GM18867 (cell line): ENCODE results near the gene MTX3.

Source experiments
- ATAC-seq: cut with Tn5 transposase; IDR thresholded peaks from one replicate; pipeline ENCODE4 v1.9.1; 2021; ENCODE audit warnings: mild to moderate bottlenecking, moderate library complexity; ENCODE audit not compliant: unreplicated experiment

MTX3 gene

GRCh38 chr5:79984363-79984762 is 6.7 kb downstream of the MTX3 start:
- ATAC-seq, result no peak

- ATAC-seq, result no peak
Observed at GRCh38 chr5:79983618-79984017, 7.4 kb downstream of the MTX3 start.

DNA sequence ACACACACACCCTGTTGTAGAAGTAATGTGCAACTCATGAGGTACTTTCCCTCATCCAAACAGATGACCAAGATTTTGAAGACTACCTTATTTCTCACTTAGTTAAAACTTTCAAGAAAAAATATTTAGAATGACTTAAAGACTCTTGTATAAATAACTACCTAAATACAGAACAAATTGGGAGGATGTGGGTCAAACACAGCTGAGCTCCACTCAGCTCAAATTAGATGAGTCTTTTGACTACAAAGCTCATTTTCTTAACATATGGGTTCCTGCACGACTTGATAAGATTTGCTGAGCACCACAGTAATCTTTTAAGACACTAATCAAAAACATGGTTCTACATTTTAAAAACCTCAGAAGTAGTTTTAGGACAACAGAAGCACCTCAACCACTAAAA is 8.9 kb downstream of the MTX3 start:
- ATAC-seq, result no peak

GRCh38 chr5:79976759-79977515 is 14.1 kb downstream of the MTX3 start:
- ATAC-seq, result no peak

DNA sequence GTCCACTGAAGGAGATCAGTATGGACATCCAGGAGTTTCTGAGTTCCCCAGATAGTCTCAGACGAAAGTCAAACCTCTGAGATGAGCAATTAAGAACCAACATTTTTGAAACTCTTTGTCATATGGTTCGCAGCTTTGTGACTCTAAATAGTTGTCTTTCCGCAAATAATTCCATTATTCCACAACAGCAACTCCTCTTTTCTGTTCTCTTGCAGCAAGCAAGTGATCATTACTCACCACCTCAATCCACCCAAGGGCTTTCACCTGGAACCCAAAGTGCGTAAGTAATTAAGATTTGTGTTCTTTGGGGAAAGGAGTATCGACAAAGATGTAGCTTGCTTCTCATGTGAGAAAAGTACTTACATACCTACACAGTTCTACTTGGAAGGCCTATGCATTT is 15.6 kb downstream of the MTX3 start:
- ATAC-seq, result no peak

DNA sequence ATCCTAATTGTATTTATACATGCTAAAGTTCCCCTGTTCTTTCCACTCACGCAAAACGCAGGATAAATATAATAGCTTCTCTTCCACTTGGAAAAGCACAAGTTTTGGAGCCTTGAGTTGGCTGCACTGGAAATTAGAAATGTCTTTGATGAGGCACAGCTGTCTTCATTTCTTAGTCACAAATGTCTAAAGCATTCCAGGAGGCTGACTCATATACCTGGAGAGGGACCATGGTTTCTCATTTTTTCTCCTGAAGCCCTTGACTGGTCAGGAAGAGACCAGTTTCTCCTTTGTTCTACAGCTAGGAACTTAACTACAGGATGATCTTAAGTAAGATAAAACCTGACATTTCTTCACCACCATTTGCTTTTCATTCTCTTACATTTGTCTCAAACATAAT is 16.2 kb downstream of the MTX3 start:
- ATAC-seq, result no peak

GRCh38 chr5:79973996-79974395 is 17.1 kb downstream of the MTX3 start:
- ATAC-seq, result no peak

DNA sequence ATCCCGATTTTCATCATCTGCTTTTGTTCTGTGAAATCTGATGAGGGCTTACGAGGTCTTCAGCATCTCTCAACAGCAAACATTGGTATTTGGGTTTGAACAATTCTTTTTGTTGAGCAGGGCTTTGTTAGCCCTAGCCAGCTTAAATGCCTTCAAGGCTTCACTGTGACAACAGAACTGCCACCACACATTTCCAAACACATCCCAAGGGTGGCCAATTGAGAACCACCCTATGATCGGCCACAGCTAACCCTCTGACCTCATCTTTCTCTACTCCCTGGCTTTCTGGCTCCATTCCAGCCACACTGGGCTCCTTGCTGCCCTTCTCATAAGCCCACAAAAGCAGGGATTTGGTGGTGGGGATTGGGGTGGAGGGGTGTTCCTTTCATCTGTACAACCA is 17.6 kb downstream of the MTX3 start:
- no peak for ATAC-seq

- ATAC-seq, result no peak
Observed at GRCh38 chr5:79971156-79971555, 19.9 kb downstream of the MTX3 start.

GRCh38 chr5:79966448-79966847 is 24.6 kb downstream of the MTX3 start:
- no peak for ATAC-seq

- no peak for ATAC-seq
Observed at GRCh38 chr5:79964136-79964535, 26.9 kb downstream of the MTX3 start.

GRCh38 chr5:79963261-79964061 is 27.6 kb downstream of the MTX3 start:
- ATAC-seq, result no peak

DNA sequence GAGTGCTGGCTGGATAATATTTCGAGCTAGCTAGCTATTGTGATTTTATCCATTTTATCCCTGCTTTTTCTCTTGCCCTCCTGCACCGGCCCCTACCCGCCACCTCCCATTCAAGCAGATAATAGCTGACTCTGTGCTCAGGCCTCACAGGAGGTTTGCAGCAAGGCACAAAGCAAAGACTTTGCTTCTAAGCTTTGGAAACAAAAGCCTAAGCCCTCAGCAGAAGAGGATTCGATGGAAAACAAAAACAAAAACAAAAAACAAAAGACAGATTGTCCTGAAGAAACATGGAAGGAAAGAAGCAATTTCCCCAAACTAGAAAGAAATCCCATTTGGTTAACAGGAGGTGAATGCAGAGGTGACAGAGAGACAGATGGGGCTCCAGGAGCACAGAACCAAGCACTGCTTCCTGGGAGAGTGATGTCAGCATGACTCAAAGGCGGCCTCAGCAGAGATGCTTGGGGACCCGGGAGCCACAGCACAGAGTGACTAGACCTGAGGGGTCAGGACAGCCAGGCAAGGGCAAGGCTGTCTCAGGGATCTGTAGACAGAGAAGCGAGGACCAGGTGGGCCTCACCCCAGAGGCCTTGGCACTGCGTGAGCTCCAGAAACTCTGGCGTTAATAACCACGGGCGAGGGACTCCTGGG is 28.4 kb downstream of the MTX3 start:
- no peak for ATAC-seq

GRCh38 chr5:79961716-79962574 is 29.1 kb downstream of the MTX3 start:
- no peak for ATAC-seq

GRCh38 chr5:79959407-79959806 is 31.7 kb downstream of the MTX3 start:
- no peak for ATAC-seq

- ATAC-seq, result no peak
Observed at GRCh38 chr5:79955941-79956670, 35.0 kb downstream of the MTX3 start.

- no peak for ATAC-seq
Observed at GRCh38 chr5:79955356-79955895, 35.6 kb downstream of the MTX3 start.

GRCh38 chr5:79954620-79955019 is 36.4 kb downstream of the MTX3 start:
- no peak for ATAC-seq

GRCh38 chr5:79947567-79947966 is 43.5 kb downstream of the MTX3 start:
- ATAC-seq, result no peak

DNA sequence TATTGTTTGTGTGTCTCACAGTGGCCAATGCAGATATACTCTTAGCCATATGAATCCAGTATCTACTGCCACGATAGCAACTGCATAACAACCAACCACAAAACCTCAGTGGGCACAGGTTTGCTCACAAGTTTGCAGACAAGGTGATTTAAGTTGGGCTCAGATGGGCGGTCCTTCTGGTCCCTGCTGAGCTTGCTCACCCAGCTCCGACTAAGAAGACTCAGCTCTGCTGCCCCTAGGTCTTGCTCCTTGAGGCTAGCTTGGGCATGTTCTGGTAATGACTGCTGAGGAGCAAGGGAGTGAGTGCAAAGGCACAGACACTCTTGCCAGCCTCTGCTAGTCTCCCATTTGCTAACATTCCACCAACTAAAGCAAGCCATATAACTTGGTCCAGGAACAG is 52.6 kb downstream of the MTX3 start:
- no peak for ATAC-seq
